C4-2B (cell line): ENCODE data around the gene EVC.

Experiments
- H3K27ac ChIP-seq: fragments of 450-650 bp; 2 replicates; pipeline ENCODE4 v1.5.1; 2017
- CTCF ChIP-seq: fragments of 450-650 bp; conservative IDR thresholded peaks from 2 replicates; pipeline ENCODE4 v1.5.1; 2017; ENCODE audit warnings: mild to moderate bottlenecking
- ZFX ChIP-seq: fragments of 450-650 bp; IDR thresholded peaks from 2 replicates; pipeline ENCODE4 v1.6.1; 2017

The EVC gene

GRCh38 chr4:5710961-5711478, at the start of gene EVC:
Gene EVC (plus strand): TSS chr4:5711201. CDS start chr4:5711381, 180 bp downstream.
- peak within 1 kb of the TSS; percentile 74 for H3K27ac ChIP-seq
- TF ChIP-seq CTCF (no peak; the same call in 1 of the 2 replicates), ZFX (peak; percentile 93; the same call in 1 of the 2 replicates)

- H3K27ac ChIP-seq = no peak overlapping the region
- TF ChIP-seq CTCF (no peak), ZFX (no peak)
Observed at GRCh38 chr4:5661237-5661636, 49.8 kb upstream of the EVC start.

GRCh38 chr4:5662555-5662954, 48.4 kb upstream of the EVC start:
- TF ChIP-seq CTCF (no peak), ZFX (no peak)
- H3K27ac ChIP-seq = no peak overlapping the region

GRCh38 chr4:5664778-5665177, 46.2 kb upstream of the EVC start:
- TF ChIP-seq ZFX (no peak), CTCF (no peak)
- H3K27ac ChIP-seq = no peak overlapping the region

- no peak for TF ChIP-seq ZFX
- no peak overlapping the region for H3K27ac ChIP-seq
Observed at GRCh38 chr4:5666741-5667140, 44.3 kb upstream of the EVC start.

- TF ChIP-seq CTCF = no peak
- TF ChIP-seq ZFX = no peak
- H3K27ac ChIP-seq = no peak overlapping the region
Observed at GRCh38 chr4:5676763-5677162, 34.2 kb upstream of the EVC start.

- no peak overlapping the region for H3K27ac ChIP-seq
- TF ChIP-seq ZFX (no peak), CTCF (no peak)
Observed at GRCh38 chr4:5678977-5679376, 32.0 kb upstream of the EVC start.

- no peak overlapping the region for H3K27ac ChIP-seq
- TF ChIP-seq CTCF = no peak
- no peak for TF ChIP-seq ZFX
Observed at GRCh38 chr4:5683566-5683965, 27.4 kb upstream of the EVC start.
